ENCODE data around the gene TBC1D10A.

TBC1D10A gene

GRCh38 chr22:30245181-30245984 is 81.4 kb downstream of the TBC1D10A start:
- DNase-seq, result peak in 1 of 2 experiments; percentile 51

GRCh38 chr22:30244641-30245040 is 82.1 kb downstream of the TBC1D10A start:
- DNase-seq, result no peak

GRCh38 chr22:30244066-30244465 is 82.7 kb downstream of the TBC1D10A start:
- DNase-seq, result no peak

GRCh38 chr22:30243661-30244060 is 83.1 kb downstream of the TBC1D10A start:
- DNase-seq, result no peak

All from activated T-cell treated with anti-CD3 and anti-CD28 coated beads, Interleukin-2, amount 50 U/mL, for 48 hours (primary cell).